HG03095 (cell line): ENCODE data around the gene RNF4.
"Not testable (repeated sequence)": the region's sequence is repeated elsewhere in the genome, so short reads cannot be mapped to it uniquely, and the experiment has no call there.

Source experiments
- ATAC-seq: cut with Tn5 transposase; IDR thresholded peaks from one replicate; pipeline ENCODE4 v1.9.1; 2021; ENCODE audit warnings: moderate library complexity; ENCODE audit not compliant: unreplicated experiment

RNF4 gene

DNA sequence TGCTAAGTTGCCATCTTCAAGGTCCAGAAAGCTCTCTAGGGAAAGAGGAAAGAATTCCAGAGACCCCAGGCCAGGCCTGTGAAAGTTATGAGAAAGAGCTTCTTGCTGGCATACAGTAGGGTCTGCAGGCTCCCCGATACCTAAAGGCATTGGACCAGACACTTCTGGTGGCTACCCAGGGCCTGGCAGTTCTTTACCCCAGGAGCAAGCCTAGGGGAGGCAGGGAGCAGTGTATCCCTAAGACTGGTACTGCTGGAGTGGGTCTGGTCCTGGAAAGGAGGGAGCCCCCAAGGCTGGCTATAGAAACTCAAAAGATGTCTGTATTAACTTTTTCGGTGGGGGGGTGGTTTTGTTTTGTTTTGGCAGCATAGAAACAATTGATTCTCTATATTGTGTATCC, 47.7 kb downstream of the RNF4 start:
- no peak for ATAC-seq

DNA sequence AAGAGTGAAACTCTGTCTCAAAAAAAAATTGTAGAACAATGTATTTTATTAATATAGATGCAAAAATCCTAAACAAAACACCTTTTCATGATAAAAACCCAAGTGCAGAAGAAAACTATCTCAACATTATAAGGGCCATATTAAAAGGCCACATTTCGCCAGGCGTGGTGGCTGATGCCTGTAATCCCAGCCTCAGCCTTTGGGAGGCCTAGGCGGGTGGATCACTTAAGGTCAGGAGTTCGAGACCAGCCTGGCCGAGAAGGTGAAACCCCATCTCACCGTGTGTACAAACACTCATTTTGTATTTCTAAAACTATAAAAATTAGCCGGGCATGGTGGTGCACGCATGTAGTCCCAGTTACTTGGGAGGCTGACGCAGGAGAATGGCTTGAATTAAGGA, 57.7 kb downstream of the RNF4 start:
- no peak for ATAC-seq

DNA sequence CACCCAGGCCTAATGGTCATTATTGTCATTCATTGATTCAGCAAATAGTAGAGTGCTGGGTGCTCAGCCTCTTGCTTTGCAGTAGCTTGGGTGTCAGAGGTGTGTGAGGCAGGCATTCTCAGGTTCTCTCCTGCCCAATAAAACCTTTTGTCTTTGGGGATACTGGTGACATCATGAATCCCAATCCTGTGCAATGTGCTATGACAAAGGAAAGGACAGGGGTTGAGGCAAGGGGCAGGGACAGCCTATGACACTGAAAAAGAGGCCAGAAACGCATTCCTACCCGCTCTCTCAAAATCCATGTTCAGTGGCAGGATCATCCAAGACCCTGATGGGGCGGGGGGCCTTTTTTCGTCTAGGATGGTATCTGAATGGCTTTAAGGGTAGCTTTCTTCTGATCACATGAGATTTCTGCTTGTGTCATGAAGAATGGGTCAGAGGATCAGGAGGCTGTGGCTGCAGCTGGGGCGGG, 66.0 kb downstream of the RNF4 start:
- no peak for ATAC-seq

DNA sequence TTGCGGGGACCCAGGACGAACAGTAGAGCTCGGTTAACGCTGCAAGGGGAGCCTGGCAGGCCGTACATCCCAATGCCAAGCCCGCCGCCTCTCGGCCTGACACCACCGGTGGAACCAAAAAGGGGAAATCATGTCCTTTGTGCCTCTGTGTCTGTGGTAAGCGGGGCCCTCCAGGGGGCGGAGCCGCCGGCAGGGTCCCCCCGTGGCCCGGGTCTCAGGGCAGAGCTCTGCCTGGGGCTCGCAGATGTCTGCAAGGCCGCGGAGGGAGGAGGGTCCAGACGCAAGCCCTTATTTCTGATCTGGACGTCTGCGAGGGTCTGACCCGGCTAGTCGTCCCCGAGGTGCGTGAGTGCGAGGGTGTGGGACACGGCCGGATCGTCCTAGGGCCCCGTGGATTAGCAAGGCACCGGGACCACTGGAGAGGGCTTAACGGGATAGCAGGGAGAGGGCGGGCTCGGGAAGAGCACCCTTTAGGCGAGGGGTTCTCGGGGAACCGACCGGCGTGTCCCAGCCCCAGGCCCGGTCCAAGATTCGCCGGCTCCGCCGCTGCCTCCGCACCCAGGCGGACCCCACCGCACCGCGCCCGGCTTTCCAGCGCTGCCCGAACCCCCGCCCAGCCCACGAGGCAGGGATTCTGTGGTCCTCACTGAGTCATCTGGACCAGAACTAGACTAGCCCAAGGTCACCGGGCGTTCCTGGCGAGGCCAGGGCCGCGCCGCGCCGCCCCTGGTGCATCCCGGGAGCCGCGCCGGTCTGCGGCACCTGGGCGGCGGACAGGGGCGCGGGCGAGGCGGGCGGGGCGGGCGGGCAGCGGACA, 66.7 kb downstream of the RNF4 start:
- peak; percentile 5 for ATAC-seq

DNA sequence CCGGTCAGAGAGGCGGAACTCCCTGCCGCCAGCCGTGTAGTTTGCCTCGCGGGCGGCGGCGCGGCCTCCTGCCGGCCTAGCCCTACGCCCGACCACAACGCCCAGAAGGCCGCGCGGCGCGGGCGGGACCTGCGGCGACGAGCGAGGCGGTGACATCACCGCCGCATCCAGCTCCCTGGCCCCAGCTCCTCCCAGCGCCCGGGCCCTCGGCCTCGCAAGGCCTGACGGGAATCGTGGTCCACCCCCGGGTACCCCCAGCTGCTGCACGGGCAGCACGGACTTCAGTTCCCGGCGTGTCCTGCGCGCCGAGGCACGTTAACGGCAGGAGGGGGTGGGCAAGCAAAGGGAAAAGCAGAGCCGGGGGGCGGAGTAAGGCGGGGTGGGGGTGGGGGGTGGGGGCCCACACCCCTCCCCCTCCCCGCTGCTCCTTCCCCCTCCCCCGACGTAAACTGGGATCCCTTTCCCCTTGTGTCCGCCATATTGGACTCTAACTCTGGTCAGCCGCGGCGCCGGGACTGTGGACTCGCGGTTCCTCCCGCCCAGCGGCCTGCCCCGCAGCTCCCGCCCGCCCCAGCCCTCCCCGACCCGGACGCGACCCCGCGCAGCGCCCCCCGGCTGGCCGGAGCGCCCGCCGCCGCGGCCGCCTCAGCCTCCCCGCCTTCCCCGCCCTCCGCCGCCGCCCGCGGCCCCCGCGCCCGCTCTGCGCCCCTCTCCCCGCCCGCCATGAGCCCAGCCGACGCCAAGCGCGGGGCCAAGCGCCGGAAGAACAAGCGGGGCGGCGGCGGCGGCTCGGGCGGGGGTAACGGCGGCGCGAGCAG, 67.5 kb downstream of the RNF4 start, which contains the start of gene FAM193A:
Gene FAM193A (plus strand): TSS at position 455 of the 818 bp plus-strand sequence. CDS start 269 bp downstream, at position 724.
- peak; percentile 85 for ATAC-seq

DNA sequence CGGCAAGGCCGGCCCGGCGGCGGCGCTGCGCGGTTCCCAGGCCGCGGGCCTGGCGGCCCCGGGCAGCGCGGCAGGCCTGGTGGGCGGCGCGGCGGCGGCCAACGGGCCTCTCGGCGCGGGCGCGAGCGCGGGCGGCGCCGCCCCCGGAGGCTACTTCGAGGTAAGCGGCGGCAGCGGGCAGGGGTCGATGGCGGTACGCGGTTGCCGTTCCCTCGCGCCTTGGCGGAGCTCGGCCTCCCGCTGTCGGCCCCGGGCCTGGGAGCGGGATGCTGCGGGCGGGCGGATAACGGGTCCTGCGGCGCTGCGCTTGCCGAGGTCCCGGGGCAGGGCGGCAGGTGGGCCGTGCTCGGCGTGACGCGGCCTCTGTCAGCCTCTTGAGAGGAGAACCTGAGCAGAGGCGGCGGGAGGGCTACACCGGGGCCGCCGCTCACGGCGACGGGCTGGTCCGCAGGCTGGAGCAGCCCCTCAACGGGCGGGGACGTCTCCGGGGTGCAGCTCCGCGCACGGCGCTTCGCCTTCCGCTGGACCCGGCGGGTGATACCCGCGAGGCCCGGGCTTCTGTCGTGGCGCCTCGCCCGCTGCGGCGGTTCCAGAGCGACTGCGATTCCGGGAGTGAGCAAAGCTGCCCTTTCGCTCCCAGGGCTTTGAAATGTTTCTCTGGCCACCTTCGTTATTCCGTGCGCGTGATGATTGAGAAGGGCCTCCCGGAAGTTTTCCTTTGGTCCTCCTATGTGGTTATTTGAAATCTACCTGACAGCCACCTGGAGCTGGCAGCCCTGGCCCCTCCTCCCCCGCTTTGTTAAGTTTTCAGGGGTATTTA, 68.3 kb downstream of the RNF4 start:
- peak; percentile 17 for ATAC-seq

DNA sequence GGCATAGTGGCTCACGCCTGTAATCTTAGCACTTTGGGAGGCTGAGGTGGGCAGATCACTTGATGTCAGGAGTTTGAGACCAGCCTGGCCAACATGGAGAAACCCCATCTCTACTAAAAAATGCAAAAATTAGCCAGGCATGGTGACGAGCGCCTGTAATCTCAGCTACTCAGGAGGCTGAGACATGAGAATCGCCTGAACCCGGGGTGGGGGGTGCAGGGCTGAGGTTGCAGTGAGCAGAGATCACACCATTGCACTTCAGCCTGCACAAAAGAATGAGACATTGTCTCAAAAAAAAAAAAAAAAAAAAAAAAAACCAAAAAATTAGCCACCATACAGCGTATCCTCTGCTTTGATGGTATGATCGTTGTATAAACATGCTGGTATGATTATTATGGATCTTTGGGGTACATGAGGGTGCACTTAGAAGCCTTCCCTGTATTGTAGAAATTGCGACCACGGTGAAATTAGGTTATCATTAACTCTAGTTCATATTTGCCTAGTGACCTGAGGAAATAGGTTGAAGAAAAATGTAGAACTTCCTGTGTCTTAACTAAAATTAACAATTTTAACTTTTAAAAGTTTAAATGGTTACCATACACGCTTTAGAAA, 74.8 kb downstream of the RNF4 start:
- not testable (repeated sequence) for ATAC-seq

DNA sequence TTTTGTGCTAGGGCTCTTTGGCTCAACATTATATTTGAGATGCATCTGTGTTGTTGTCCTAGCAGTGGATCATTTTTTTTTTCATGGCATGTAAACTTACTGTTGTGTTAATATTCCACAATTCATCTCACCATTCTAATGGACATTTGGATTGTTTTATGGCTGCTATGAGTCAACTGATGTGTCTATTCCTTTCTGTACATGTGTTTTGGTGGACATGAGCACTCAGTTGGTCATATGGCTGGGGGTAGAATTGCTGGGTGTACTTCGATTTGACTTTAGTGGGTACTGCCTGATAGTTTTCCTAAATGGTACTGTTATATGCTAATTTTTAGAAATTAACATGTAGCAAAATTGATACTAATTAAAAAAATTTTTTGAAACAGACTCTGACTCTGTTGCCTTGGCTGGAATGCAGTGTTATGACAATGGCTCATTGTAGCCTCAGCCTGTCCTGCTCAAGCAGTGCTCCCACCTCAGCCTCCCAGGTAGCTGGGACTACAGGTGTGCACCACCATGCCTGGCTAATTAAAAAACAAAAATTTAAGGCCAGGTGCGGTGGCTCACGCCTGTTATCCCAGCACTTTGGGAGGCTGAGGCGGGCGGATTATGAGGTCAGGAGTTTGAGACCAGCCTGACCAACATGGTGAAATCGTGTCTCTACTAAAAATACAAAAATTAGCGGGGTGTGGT, 76.6 kb downstream of the RNF4 start:
- ATAC-seq = no peak

DNA sequence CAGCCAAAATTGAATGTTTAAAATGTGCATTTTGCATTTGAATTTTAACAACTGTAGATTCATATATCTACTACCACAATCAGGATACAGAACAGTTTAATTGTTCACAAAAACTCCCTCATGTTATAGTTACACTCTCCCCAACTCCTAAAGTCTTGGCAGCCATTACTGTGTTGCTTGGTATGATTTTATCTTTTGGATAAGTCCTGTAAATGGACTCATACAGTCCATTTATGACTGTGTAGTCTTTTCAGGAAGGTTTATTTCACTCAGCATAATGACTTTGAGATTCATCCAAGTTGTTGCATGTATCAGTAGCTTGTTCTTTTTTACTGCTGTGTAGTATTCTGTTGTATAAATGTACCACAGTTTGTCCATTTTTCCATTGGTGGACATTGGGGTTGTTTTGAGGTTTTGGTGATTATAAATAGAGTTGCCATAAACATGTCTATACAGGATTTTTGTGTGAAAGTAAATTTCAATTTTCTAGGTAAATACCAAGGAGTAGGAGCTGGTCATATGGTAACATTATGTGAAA, 77.4 kb downstream of the RNF4 start:
- ATAC-seq = no peak

DNA sequence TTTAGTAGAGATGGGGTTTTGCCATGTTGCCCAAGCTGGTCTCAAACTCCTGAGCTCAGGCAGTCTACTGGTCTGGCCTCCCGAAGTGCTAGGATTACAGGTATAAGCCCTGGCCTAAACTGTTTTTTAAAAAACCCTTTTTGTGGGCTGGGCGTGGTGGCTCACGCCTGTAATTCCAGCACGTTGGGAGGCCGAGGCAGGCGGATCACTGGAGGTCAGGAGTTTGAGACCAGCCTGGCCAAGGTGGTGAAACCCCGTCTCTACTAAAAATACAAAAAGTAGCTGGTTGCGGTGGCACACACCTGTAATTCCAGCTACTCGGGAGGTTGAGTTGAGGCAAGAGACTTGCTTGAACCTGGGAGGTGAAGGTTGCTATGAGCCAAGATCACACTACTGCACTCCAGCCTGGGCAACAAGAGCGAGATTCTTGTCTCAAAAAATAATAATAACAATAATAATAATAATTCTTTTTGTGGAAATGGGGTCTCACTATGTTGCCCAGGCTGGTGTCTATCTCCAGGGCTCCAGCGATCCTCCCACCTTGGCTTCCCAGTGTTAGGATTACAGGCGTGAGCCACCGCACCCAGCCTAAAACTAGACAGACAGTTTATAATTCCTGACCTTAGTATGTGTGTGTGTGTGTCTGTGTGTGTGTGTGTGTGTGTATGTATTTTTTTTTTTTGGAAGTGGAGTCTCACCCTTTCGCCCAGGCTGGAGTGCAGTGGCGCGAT, 78.2 kb downstream of the RNF4 start:
- ATAC-seq = not testable (repeated sequence)

DNA sequence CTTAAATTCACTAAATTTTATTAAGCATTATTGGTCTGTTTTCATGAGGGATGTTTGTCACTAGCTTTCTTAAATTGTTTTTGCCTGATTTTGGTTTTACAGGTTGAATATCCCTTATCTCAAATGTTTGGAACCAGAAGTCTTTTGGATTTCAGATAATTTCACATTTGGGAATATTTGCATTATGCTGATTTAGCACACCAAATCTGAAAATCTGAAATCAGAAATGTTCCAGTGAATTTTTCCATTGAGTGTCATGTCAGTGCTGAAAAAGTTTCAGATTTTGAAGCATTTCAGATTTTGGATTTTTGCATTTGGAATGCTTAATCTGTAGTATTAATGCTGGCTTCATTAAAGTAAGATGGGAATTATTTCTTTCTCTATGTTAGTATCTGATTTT, 82.2 kb downstream of the RNF4 start:
- ATAC-seq = no peak

DNA sequence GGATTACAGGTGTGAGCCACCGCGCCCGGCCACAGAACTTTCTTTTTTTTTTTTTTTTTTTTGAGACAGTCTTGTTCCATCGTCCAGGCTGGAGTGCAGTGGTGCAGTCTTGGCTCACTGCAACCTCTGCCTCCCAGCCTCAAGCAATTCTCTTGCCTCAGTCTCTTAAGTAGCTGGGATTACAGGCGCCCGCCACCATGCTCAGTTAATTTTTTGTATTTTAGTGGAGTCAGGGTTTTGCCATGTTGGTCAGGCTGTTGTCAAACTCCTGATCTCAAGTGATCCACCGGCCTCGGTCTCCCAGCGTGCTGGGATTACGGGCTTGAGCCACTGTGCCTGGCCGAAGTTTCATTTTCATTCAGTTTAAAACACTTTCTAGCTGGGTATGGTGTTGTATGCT, 83.9 kb downstream of the RNF4 start:
- ATAC-seq = no peak

DNA sequence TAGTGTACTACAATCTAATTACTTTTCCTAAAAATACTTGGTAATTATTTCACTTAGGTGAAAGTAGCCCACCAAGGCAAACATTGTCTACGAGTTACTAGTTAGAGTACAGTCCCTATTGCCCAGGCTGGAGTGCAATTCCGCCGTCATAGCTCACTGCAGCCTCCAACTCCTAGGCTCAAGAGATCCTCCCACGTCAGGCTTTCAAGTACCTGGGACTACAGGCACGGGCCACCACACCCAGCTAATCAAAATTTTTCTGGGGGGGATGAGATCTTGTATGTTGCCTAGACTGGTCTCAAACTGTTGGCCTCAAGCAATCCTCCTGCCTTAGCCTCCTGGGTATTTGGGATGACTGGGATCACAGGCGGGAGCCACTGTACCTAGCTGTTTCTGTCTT, 89.4 kb downstream of the RNF4 start:
- ATAC-seq = no peak

DNA sequence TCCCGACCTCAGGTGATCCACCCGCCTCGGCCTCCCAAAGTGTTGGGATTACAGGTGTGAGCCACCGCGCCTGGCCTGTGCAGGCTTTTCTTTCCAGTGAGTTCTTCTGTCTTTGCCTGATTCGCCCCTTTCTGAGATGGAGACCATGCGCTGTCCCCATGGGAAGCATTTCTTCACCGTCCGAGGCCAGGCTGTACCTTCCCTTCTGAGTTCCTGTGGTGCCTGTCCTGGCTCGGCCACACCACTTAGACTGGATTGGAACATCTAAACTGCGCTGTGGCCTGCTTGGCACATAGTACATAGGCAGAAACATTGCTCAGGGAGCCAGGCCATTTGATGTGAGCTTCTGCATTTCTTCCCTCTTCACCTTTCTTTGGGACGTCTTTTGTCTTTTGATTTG, 91.3 kb downstream of the RNF4 start:
- no peak for ATAC-seq
